VCaP (cell line): ENCODE measurements around the gene ITGB6.

ENCODE experiments used
- H3K27ac ChIP-seq: fragments of 450-650 bp; 2 replicates; pipeline ENCODE4 v1.5.1; 2017
- TF ChIP-seq, protein P1 (sequence below): fragments of 450-650 bp; conservative IDR thresholded peaks from 2 replicates; pipeline ENCODE4 v1.5.1; 2017; ENCODE audit warnings: mild to moderate bottlenecking, moderate library complexity

ITGB6 gene

DNA sequence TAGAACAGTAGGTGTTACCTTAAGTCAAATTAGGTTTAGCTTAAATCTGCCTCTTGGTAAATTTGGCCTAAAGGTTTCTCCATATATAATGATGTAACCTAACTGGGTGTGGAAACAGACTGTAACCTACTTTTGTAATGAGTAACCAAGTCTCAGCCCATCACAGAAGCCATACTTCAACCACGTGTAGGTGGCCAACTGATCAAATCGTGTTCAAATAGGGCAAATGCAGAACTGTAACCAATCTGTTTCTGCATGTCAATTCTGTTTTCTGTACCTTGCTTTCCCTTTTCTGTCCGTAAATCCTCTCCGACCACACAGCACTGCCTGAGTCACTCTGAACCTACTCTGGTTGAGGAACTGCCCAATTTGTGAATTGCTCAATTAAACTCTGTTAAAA is 103.7 kb downstream of the ITGB6 start:
- no peak overlapping the region for H3K27ac ChIP-seq
- TF ChIP-seq, protein P1, sequence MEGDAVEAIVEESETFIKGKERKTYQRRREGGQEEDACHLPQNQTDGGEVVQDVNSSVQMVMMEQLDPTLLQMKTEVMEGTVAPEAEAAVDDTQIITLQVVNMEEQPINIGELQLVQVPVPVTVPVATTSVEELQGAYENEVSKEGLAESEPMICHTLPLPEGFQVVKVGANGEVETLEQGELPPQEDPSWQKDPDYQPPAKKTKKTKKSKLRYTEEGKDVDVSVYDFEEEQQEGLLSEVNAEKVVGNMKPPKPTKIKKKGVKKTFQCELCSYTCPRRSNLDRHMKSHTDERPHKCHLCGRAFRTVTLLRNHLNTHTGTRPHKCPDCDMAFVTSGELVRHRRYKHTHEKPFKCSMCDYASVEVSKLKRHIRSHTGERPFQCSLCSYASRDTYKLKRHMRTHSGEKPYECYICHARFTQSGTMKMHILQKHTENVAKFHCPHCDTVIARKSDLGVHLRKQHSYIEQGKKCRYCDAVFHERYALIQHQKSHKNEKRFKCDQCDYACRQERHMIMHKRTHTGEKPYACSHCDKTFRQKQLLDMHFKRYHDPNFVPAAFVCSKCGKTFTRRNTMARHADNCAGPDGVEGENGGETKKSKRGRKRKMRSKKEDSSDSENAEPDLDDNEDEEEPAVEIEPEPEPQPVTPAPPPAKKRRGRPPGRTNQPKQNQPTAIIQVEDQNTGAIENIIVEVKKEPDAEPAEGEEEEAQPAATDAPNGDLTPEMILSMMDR, result no peak

DNA sequence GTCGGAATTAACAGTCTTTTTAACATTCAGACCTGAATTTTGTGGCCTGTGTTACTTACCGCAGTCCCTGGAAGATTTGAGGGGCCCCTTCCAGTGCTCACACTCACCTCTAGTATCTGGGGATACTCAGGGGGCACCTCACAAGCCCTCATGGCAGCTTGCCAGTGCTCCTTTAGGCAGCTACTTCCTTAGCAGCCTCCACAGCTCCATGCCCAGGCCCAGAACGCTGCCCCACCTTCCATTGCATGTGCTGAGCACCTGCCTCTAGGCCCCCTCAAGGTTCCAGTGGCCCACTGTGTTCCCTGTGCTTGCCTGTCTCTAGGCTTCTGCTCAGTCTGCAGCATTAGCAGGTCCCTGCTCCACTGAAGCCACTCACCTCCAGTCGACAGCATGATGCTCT is 107.6 kb downstream of the ITGB6 start:
- TF ChIP-seq, protein P1, result no peak
- H3K27ac ChIP-seq, result no peak overlapping the region

DNA sequence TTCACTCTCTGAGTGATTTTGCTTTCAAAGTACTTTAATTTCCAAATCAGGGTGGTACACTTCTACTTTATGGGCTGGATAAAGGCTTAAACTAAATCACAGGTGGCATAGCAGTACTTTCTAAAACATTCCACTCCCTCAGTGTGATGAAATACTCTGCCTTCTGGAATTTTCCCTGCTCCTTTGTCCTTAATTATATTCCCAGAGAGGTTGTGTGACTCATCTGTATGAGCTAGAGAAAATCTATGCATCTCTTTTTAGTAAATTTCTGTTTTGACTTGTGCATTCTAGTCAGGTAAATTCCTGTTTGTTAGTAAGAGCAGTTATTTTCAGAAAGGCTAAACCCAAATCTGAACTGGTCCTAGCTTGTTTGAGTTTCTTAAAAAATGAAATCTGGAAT is 108.7 kb downstream of the ITGB6 start:
- TF ChIP-seq, protein P1, result no peak
- no peak overlapping the region for H3K27ac ChIP-seq

DNA sequence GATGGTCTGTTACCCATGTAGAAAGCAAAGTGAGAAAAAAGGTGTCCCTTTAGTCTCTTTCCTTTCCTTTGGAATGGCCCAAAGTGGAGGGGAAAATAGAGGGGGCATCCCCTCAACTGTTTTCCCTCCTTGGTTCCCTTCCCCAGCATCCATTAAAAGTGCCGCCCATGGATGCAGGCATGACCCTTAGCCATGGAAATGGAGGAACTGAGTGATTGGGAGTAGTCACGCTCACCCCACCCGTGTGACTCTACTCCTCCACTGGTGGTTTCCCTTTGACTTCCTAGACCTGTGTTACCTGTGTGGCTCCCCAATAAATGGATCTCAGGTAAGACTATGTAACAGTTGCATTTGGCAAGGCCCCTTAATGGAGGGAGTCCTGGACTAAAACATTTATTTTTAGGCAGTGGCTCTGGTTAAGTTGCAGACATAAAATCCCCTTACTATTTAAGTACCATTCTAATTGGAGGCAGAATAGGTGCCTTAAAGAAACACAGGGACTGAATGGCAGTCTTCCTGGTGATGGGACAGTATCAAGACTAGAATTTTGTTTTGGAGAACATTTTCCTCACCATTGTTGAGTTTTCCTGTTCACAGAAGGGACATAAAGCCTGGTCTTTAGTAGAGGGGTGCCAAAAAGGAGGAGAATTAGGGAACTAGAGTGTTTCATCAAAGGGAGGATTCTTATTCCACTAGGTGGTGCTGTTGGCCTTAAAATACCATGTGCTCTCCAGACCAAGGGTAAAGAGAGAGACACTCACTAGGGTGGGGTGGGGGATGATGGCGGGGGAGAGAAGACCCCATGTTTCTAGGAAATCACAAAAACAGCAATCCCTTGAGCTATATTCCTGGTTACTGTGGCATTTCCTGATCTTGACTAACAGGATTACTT is 112.0 kb downstream of the ITGB6 start:
- TF ChIP-seq, protein P1, result peak; percentile 18; the same call in 1 of the 2 replicates
- H3K27ac ChIP-seq, result no peak overlapping the region

DNA sequence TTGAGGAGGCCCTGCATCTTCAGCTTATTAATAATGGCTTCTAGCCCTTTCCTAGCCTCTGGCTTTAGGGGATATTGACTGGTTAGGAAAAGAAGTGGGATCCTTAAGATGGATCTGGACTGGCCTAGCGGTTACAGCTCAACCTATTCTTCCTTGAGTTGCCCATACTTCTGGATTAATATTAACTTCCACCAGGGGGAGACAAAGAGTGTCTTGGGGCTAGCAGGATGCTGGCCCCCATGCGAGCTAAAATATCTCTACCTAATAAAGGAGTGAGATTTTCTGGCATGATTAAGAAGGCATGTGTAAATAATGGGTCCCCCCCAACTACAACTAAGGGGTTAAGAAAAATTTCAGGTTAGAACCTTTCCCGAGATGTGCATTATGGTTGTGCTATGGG is 114.4 kb downstream of the ITGB6 start:
- TF ChIP-seq, protein P1, result no peak
- no peak overlapping the region for H3K27ac ChIP-seq

DNA sequence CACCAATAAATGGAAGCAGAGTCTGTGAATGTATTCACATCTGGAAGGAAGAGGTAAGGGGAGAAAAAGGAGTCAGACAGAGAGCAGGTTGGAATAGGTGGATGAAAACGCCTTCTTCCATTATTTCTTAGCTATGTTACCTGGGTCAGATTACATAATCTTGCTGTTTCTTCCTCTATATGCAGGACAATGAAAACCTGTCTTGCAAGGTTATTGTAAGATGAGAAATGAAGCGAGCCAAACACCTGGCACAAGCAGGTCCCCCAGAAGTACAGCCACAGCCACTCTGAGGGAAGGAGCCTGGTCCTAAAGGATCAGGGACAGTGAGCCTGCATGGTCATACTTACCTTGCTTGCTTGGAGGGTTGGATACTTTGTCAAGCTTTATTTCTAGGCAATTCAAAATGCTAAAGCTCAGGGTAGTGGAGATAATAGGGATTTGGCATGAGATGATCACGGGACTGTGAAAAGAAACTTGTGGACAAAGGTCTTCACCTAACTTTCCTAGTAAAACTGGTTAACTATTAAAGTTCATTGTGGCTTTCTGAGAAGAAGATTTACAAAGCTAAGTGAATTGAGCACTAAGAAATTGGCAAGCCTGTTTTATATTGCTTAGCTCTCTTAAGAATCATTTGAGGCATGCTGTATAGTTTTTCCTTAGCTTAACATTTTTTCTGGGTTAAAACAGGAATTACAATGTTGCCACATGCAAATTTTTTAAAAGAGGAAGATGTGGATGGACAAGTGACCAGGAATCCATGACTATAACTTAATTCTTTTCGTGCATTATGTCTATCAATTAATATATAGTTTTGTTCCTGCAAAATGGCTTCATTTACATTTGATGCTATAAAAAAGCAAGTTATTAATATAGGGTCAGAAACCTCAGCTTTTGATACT is 121.9 kb downstream of the ITGB6 start:
- peak overlapping the region; percentile 55 for H3K27ac ChIP-seq
- TF ChIP-seq, protein P1, result no peak

DNA sequence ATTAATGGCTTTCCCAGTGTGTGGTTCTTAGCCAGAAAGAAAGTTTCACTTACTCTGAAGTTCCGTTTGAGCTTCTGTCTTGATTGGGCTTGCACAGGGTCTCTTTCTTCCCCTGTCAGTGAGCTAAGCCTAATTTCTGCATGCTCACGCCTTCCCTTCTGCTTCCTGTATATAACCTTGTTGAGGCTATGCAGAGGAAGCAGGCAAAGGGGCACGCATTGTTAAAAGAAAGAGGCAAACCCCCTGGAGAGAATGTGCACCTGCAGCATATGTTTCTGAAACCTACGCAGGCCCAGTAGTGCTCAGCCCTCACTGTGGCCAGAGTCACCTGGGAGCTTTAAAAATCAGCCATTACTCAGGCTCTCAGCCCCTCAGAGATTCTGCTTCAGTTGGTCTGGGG is 123.2 kb downstream of the ITGB6 start:
- TF ChIP-seq, protein P1, result no peak
- H3K27ac ChIP-seq, result peak overlapping the region; percentile 55
